ENCODE measurements around the gene AK5. TPM values are rescaled to one million over a fixed set of nuclear protein-coding genes. Genes with fewer than 3 reads are reported as not detected.
A peak's percentile ranks its signal among the peaks of the same experiment; 100 is the strongest.

The AK5 gene
- total RNA-seq, 2 donors from 2014 or later = 0.46 to 2.8 TPM

DNA sequence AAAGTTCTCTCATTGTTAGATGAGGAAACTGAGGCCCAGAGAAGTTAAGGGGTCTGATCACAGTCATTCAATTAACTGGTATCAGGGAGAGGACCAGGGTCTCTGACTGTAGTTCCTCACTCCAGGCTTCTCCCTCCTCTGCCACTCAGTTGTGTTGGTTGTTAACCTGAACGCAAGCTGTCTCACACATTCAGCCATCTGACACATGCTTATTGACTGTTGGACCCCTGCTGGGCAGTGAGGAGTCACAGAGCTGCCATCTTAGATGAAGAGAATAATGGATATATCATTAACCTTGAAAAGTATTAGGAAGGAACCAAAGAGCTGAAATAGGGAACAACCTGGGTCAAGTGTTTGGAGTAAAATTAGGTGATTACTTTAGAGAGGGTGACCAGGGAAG lies 205.8 kb downstream of the AK5 start:
- Mint-ChIP-seq H3K27me3 (ENCODE audit: insufficient read depth) (no peaks in the 10 kb centered on the region), H3K27ac (no peak overlapping the region), H3K9me3 (no peaks in the 10 kb centered on the region), H3K4me1 (peaks cover 15% of the 10 kb centered on the region), H3K4me3 (no peak overlapping the region), H3K36me3 (ENCODE audit: low read depth) (no peaks in the 10 kb centered on the region)
- Histone ChIP-seq H3K27me3 (ENCODE audit: control insufficient read depth, insufficient read depth, low read length, poor library complexity, severe bottlenecking) (no peaks in the 10 kb centered on the region), H3K9me3 (ENCODE audit: control insufficient read depth, low read length) (no peaks in the 10 kb centered on the region), H3K27ac (ENCODE audit: low read depth, low read length) (no peak overlapping the region), H3K36me3 (ENCODE audit: control insufficient read depth, insufficient read depth, low read length) (no peaks in the 10 kb centered on the region), H3K4me1 (ENCODE audit: control insufficient read depth, insufficient read depth, low read length) (no peaks in the 10 kb centered on the region), H3K9ac (ENCODE audit: extremely low read depth, low read length, poor library complexity, severe bottlenecking) (no peak overlapping the region), H3K4me3 (ENCODE audit: low read length) (no peak overlapping the region)
- no peak for TF ChIP-seq CTCF (conservative IDR thresholded peaks at IDR 0.05)
- DNase-seq = peak; percentile 80
- WGBS, 2 experiments (ENCODE audit: insufficient coverage in 1 of 2, insufficient read length in 1 of 2) = 59 to 100% methylated on average over 1 of the region's 1 CpG

- no peaks in the 10 kb centered on the region for H3K27me3 Mint-ChIP-seq (ENCODE audit: insufficient read depth)
- H3K9me3 ChIP-seq (ENCODE audit: control insufficient read depth, low read length) = no peaks in the 10 kb centered on the region
- no peaks in the 10 kb centered on the region for H3K36me3 ChIP-seq (ENCODE audit: control insufficient read depth, insufficient read depth, low read length)
- no peaks in the 10 kb centered on the region for H3K27me3 ChIP-seq (ENCODE audit: control insufficient read depth, insufficient read depth, low read length, poor library complexity, severe bottlenecking)
- H3K4me3 ChIP-seq (ENCODE audit: low read length) = no peak overlapping the region
- DNase-seq = no peak
- no peak overlapping the region for H3K9ac ChIP-seq (ENCODE audit: extremely low read depth, low read length, poor library complexity, severe bottlenecking)
- H3K4me3 Mint-ChIP-seq = no peak overlapping the region
- 73% methylated on average over 2 of the region's 2 CpGs; no CpG with 5 or more reads in 1 of the 2 experiments for WGBS, 2 experiments (ENCODE audit: insufficient coverage in 1 of 2, insufficient read length in 1 of 2)
- H3K27ac ChIP-seq (ENCODE audit: low read depth, low read length) = peak overlapping the region; percentile 30
- no peaks in the 10 kb centered on the region for H3K36me3 Mint-ChIP-seq (ENCODE audit: low read depth)
- H3K27ac Mint-ChIP-seq = no peak overlapping the region
- TF ChIP-seq CTCF (conservative IDR thresholded peaks at IDR 0.05) = no peak
- H3K9me3 Mint-ChIP-seq = no peaks in the 10 kb centered on the region
- no peaks in the 10 kb centered on the region for H3K4me1 ChIP-seq (ENCODE audit: control insufficient read depth, insufficient read depth, low read length)
- H3K4me1 Mint-ChIP-seq = peaks cover 13% of the 10 kb centered on the region
Observed at GRCh38 chr1:77489910-77490309, 208.1 kb downstream of the AK5 start.

DNA sequence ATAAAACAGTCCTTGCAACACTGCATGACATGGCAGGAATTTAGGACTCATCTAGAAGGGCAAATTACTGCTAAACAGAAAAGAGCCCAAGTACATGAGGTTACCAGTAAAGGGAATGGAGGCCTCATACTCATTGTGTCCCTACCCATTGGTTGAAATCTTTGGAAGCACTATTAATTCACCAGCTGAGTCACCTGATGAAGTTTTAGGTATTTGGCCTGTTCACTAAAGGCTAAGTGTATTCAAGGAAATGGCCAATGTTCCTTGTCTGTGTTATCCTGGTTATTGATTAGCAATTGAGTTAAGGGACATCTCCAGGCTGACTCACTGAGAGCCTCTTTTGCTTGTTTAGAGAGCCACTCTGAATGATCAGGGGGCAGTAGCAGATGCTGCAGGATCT lies 212.2 kb downstream of the AK5 start:
- Histone ChIP-seq H3K4me3 (ENCODE audit: low read length) (no peak overlapping the region), H3K27ac (ENCODE audit: low read depth, low read length) (no peak overlapping the region), H3K27me3 (ENCODE audit: control insufficient read depth, insufficient read depth, low read length, poor library complexity, severe bottlenecking) (no peaks in the 10 kb centered on the region), H3K4me1 (ENCODE audit: control insufficient read depth, insufficient read depth, low read length) (no peaks in the 10 kb centered on the region), H3K36me3 (ENCODE audit: control insufficient read depth, insufficient read depth, low read length) (no peaks in the 10 kb centered on the region), H3K9me3 (ENCODE audit: control insufficient read depth, low read length) (no peaks in the 10 kb centered on the region), H3K9ac (ENCODE audit: extremely low read depth, low read length, poor library complexity, severe bottlenecking) (no peak overlapping the region)
- peaks cover 8% of the 10 kb centered on the region for H3K9me3 Mint-ChIP-seq
- peaks cover 4% of the 10 kb centered on the region for H3K27me3 Mint-ChIP-seq (ENCODE audit: insufficient read depth)
- no peak overlapping the region for H3K27ac Mint-ChIP-seq
- no peak overlapping the region for H3K4me3 Mint-ChIP-seq
- no peak for DNase-seq
- peaks cover 8% of the 10 kb centered on the region for H3K4me1 Mint-ChIP-seq
- H3K36me3 Mint-ChIP-seq (ENCODE audit: low read depth) = no peaks in the 10 kb centered on the region
- no peak for TF ChIP-seq CTCF (conservative IDR thresholded peaks at IDR 0.05)

Measured in endodermal cell (in vitro differentiated cells).